HCT116 (cell line): ENCODE measurements around the gene RANBP1. TPM values are rescaled to one million over a fixed set of nuclear protein-coding genes. Genes with fewer than 3 reads are reported as not detected.

Experiments
- ATAC-seq: fragments of 200-7000 bp; cut with Tn5 transposase; 2 replicates; pipeline ENCODE4 v1.9.1; 2020; ENCODE audit warnings: mild to moderate bottlenecking, moderate library complexity
- BruUV-seq: library from RNA; stranded (reverse); fragments of 400-500 nt; replicated peaks from 2 replicates; lab custom pipeline; 2021; lab: Mats Ljungman, UMichigan
- CTCF ChIA-PET: fragments of 300-600 bp; sonication (Branson Sonifier 250); formaldehyde crosslinking; loops from one replicate; lab custom pipeline; 2021; ENCODE audit warnings: antibody characterized with exemption; lab: Charles Lee
- POLR2A ChIA-PET: fragments of 300-600, 350-600 bp; sonication (Branson Sonifier 250); formaldehyde crosslinking; loops from one replicate; lab custom pipeline; 2021; ENCODE audit warnings: antibody characterized with exemption; lab: Charles Lee
- RAD21 ChIA-PET, 2 experiments: fragments of 300-600 bp; sonication (Branson Sonifier 250); formaldehyde crosslinking; loops; one replicate each; lab custom pipeline; 2023; ENCODE audit warnings: low total read pairs in 2 of 2; ENCODE audit not compliant: uncharacterized antibody in 2 of 2, unreplicated experiment in 2 of 2, low non-redundant PET in 1 of 2; lab: Charles Lee
- DNase-seq: peaks from one replicate; pipeline ENCODE4 v3.0.0-alpha.2; 2010; ENCODE audit warnings: low read depth, low spot score
- H2AFZ ChIP-seq: fragments of 200-600 bp; shearing (Covaris generic), sonication (generic); 2 replicates; pipeline ENCODE4 v1.6.1; 2017; ENCODE audit warnings: low read depth, mixed run types, mixed read lengths, antibody characterized with exemption, low read length; ENCODE audit not compliant: poor library complexity, severe bottlenecking
- H3K27ac ChIP-seq: 2 replicates; pipeline ENCODE4 v1.5.1; 2012; ENCODE audit warnings: low read depth, low read length
- H3K27me3 ChIP-seq: fragments of 200-600 bp; sonication (generic); 2 replicates; pipeline ENCODE4 v1.6.1; 2016; ENCODE audit warnings: mixed run types, low read length, mixed read lengths; ENCODE audit not compliant: insufficient read depth
- H3K36me3 ChIP-seq, 2 experiments: fragments of 200-500 bp in 1 of 2; fragments of 200-600 bp in 1 of 2; sonication (Bioruptor generic) in 1 of 2; sonication (generic) in 1 of 2; 2 replicates each; pipeline versions ENCODE4 v1.5.1 to v1.6.1; 2014 to 2016; ENCODE audit warnings: low read length in 2 of 2, inconsistent platforms in 1 of 2, mixed read lengths in 1 of 2, mixed run types in 1 of 2; ENCODE audit not compliant: insufficient read depth in 2 of 2, control insufficient read depth in 1 of 2
- H3K4me1 ChIP-seq, 2 experiments: fragments of 200-600 bp in 1 of 2; sonication (generic) in 1 of 2; 2 replicates each; pipeline versions ENCODE4 v1.5.1 to v1.6.1; 2012 to 2017; ENCODE audit warnings: low read length in 2 of 2, inconsistent platforms in 1 of 2, mild to moderate bottlenecking in 1 of 2, mixed read lengths in 1 of 2, mixed run types in 1 of 2, moderate library complexity in 1 of 2; ENCODE audit not compliant: insufficient read depth in 2 of 2, control insufficient read depth in 1 of 2
- H3K4me2 ChIP-seq: fragments of 200-600 bp; sonication (generic); 2 replicates; pipeline ENCODE4 v1.6.1; 2017; ENCODE audit warnings: mixed run types, low read length, mixed read lengths
- H3K4me3 ChIP-seq, 2 experiments: fragments of 200-600 bp in 1 of 2; sonication (generic) in 1 of 2; replicated peaks in 1 of 2; 2 replicates each; pipeline ENCODE4 v1.5.1; 2011 to 2016; ENCODE audit warnings: low read length in 2 of 2, control low read depth in 1 of 2, low read depth in 1 of 2, mild to moderate bottlenecking in 1 of 2, mixed read lengths in 1 of 2, mixed run types in 1 of 2
- H3K79me2 ChIP-seq: fragments of 200-600 bp; sonication (generic); 2 replicates; pipeline ENCODE4 v1.6.1; 2017; ENCODE audit warnings: mild to moderate bottlenecking, mixed run types, low read length, moderate library complexity, mixed read lengths; ENCODE audit not compliant: insufficient read depth
- H3K9ac ChIP-seq: fragments of 200-600 bp; sonication (generic); 2 replicates; pipeline ENCODE4 v1.6.1; 2016; ENCODE audit warnings: low read length, mixed read lengths
- H3K9me2 ChIP-seq: fragments of 200-600 bp; sonication (generic), shearing (Covaris generic); 2 replicates; pipeline ENCODE4 v1.6.1; 2017; ENCODE audit warnings: mixed run types, mild to moderate bottlenecking, moderate library complexity; ENCODE audit not compliant: insufficient read depth
- H3K9me3 ChIP-seq, 2 experiments: fragments of 200-500 bp in 1 of 2; fragments of 200-600 bp in 1 of 2; sonication (Bioruptor generic) in 1 of 2; sonication (generic) in 1 of 2; 2 replicates each; pipeline ENCODE4 v1.6.1; 2014 to 2017; ENCODE audit warnings: low read length in 2 of 2, mixed read lengths in 2 of 2, inconsistent platforms in 1 of 2, low read depth in 1 of 2, mild to moderate bottlenecking in 1 of 2, mixed run types in 1 of 2, moderate library complexity in 1 of 2; ENCODE audit not compliant: control insufficient read depth in 1 of 2, insufficient read depth in 1 of 2
- H4K20me1 ChIP-seq: fragments of 200-600 bp; sonication (generic), shearing (Covaris generic); 2 replicates; pipeline ENCODE4 v1.6.1; 2017; ENCODE audit warnings: mixed run types, mild to moderate bottlenecking, moderate library complexity; ENCODE audit not compliant: insufficient read depth
- CBX3 ChIP-seq: IDR thresholded peaks from 2 replicates; pipeline ENCODE4 v1.6.1; 2012; ENCODE audit warnings: low read depth
- CEBPB ChIP-seq: IDR thresholded peaks from 2 replicates; pipeline ENCODE4 v1.6.1; 2012; ENCODE audit warnings: low read depth
- EGR1 ChIP-seq: IDR thresholded peaks from 2 replicates; pipeline ENCODE4 v1.6.1; 2012; ENCODE audit warnings: low read depth
- ELF1 ChIP-seq: IDR thresholded peaks from 2 replicates; pipeline ENCODE4 v1.6.1; 2012; ENCODE audit warnings: low read depth, borderline replicate concordance
- EZH2 ChIP-seq: fragments of 200-600 bp; sonication (generic); IDR thresholded peaks from 2 replicates; pipeline ENCODE4 v1.6.1; 2017; ENCODE audit warnings: antibody characterized with exemption, mixed run types
- EZH2phosphoT487 ChIP-seq: fragments of 200-600 bp; IDR thresholded peaks from 2 replicates; pipeline ENCODE4 v1.6.1; 2018; ENCODE audit warnings: antibody characterized with exemption, borderline replicate concordance
- FOSL1 ChIP-seq: IDR thresholded peaks from 2 replicates; pipeline ENCODE4 v1.6.1; 2012; ENCODE audit warnings: low read depth
- POLR2AphosphoS5 ChIP-seq: IDR thresholded peaks from 2 replicates; pipeline ENCODE4 v1.6.1; 2011; ENCODE audit warnings: mild to moderate bottlenecking, low read depth, low read length, moderate library complexity
- RAD21 ChIP-seq: IDR thresholded peaks from 2 replicates; pipeline ENCODE4 v1.6.1; 2012; ENCODE audit warnings: low read depth, mild to moderate bottlenecking
- SIN3A ChIP-seq: IDR thresholded peaks from 2 replicates; pipeline ENCODE4 v1.6.1; 2012; ENCODE audit warnings: low read depth
- SP1 ChIP-seq: IDR thresholded peaks from 2 replicates; pipeline ENCODE4 v1.6.1; 2012; ENCODE audit warnings: low read depth
- SRF ChIP-seq: IDR thresholded peaks from 2 replicates; pipeline ENCODE4 v1.6.1; 2012; ENCODE audit warnings: low read depth
- TCF7L2 ChIP-seq: IDR thresholded peaks from 2 replicates; pipeline ENCODE4 v1.7.0; 2011; ENCODE audit warnings: borderline replicate concordance, inconsistent platforms; ENCODE audit not compliant: insufficient read depth, insufficient read length; ENCODE audit errors: extremely low read depth
- YY1 ChIP-seq: IDR thresholded peaks from 2 replicates; pipeline ENCODE4 v1.6.1; 2011; ENCODE audit warnings: low read length, low read depth, moderate library complexity, mild to moderate bottlenecking; ENCODE audit not compliant: insufficient replicate concordance; ENCODE audit errors: extremely low read depth
- ZFX ChIP-seq: fragments of 450-650 bp; IDR thresholded peaks from 2 replicates; pipeline ENCODE4 v1.6.1; 2017
- ZNF274 ChIP-seq: fragments of 200-500 bp; sonication (Bioruptor generic); IDR thresholded peaks from 2 replicates; pipeline ENCODE4 v1.6.1; 2014; ENCODE audit warnings: mild to moderate bottlenecking, low read depth, low read length, inconsistent platforms
- intact Hi-C: fragments of 100-400 bp; cut with micrococcal nuclease; formaldehyde crosslinking; loops from 2 replicates; pipeline ENCODE4 v1.10.0; 2022
- total RNA-seq: library from RNA; stranded (reverse); gene quantifications from one replicate; pipeline ENCODE4 v1.2.1, GENCODE V29; 2021; ENCODE audit not compliant: unreplicated experiment
- TF ChIP-seq, protein P1 (sequence below): IDR thresholded peaks from 2 replicates; pipeline ENCODE4 v1.6.1; 2012; ENCODE audit warnings: low read depth

RANBP1 gene
- total RNA-seq, 1 experiment from 2014 or later = 351 TPM

DNA sequence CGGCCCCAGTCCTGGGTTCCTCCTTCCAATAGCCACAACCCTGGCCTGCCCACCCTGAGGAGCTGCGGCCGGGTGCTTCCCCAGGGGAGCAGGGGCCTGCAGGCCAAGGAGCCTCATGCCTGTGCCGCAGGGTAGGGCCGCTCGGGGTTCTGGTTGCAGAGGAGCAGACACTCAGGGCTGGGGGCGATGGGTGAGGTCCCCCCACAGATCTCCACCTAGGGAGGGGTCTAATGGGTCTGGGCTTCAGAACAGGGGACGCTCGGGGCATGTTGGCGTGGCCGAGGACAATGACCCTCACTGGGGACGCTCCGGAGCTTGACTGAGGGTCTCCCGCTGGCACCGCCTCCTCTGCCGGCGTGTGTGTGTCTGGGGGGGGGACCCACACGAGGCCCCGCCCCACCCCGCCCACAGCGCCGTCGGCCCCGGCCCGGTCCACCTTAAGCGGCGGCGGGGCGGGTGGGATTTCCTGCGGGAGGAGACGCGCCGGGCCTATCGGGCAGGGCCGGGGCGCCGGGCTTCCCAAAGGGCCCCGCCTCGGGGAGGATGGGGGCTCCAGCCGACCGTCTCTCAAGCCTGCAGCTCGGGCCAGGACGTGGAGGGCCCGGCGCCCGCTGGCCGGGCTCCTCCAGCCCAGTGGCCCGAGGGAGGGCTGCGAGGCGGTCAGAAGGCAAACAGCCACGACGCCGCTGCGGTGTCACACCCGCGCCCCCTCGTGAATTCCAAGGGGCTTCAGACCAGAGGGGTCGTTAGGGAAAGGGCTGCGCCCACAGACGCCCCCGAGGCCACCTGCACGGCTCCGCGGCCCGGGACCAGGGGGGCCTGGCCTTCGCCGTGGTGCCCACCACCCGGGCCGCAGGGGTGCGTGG lies 15.1 kb downstream of the RANBP1 start:
- H3K4me3 ChIP-seq = peak overlapping the region; percentile 70 to 72
- H4K20me1 ChIP-seq = no peaks in the 10 kb centered on the region
- TF ChIP-seq EZH2phosphoT487 (no peak), EZH2 (no peak), YY1 (no peak), TCF7L2 (no peak), ELF1 (no peak), FOSL1 (no peak), RAD21 (no peak), CBX3 (no peak), ZNF274 (no peak)
- no peaks in the 10 kb centered on the region for H3K27me3 ChIP-seq
- no peak overlapping the region for H2AFZ ChIP-seq
- peak; percentile 24 for DNase-seq
- H3K27ac ChIP-seq = peak overlapping the region; percentile 96
- peaks cover 4 to 12% of the 10 kb centered on the region in 2 experiments; a peak in 2 of 4 replicates for H3K36me3 ChIP-seq
- peaks cover 42% of the 10 kb centered on the region for H3K79me2 ChIP-seq
- H3K9me2 ChIP-seq = no peaks in the 10 kb centered on the region
- H3K4me1 ChIP-seq = peaks cover 16 to 33% of the 10 kb centered on the region in 2 experiments; a peak in 3 of 4 replicates
- peak overlapping the region; percentile 86 for H3K4me2 ChIP-seq
- peak overlapping the region; percentile 70 for H3K9ac ChIP-seq
- no TSS peak for BruUV-seq
- intact Hi-C loops = no loop called here
- CTCF ChIA-PET = interaction anchor here (0.6 to 1.2 kb wide), 2 partner anchors 175 to 177 kb away, joined by 3 read pairs; no protein-coding TSS in a partner anchor
- peak; percentile 79 for ATAC-seq
- no peaks in the 10 kb centered on the region for H3K9me3 ChIP-seq
- RAD21 ChIA-PET = no interaction called here
- POLR2A ChIA-PET = no interaction called here

DNA sequence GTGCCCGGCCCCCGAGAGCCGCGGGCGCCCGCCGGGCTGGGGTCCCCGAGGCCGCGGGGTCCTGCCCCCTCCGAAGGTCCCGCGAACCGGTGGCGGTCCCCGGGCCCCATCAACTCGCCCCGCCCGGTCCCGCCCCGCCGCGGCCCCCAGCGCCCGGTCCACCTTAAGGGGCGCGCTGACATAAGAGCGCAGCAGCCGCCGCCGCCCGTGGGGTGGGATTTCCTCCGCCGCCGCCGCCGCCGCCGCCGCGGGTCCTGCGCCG lies 15.6 kb downstream of the RANBP1 start, which contains the start of gene ZDHHC8:
Gene ZDHHC8, plus strand, starts transcription at position 208 of the 262 bp plus-strand sequence. CDS start 144 bp downstream, outside the sequence.
- H2AFZ ChIP-seq = no peak within 1 kb of the TSS
- ATAC-seq = peak; percentile 66
- H4K20me1 ChIP-seq = no peaks in the 10 kb centered on the region
- H3K27ac ChIP-seq = peak within 1 kb of the TSS; percentile 96
- H3K27me3 ChIP-seq = no peaks in the 10 kb centered on the region
- ChIA-PET POLR2A (no interaction called here), CTCF (interaction anchor here (1.2 kb wide), 1 partner anchor 178 kb away, joined by 3 read pairs; no protein-coding TSS in a partner anchor), RAD21 (no interaction called here)
- H3K4me3 ChIP-seq = peak within 1 kb of the TSS; percentile 80 to 92
- intact Hi-C loops = no loop called here
- DNase-seq = no peak
- H3K9ac ChIP-seq = peak within 1 kb of the TSS; percentile 89
- H3K4me2 ChIP-seq = peak within 1 kb of the TSS; percentile 96
- peaks cover 48% of the 10 kb centered on the region for H3K79me2 ChIP-seq
- peaks cover 4 to 8% of the 10 kb centered on the region in 2 experiments; a peak in 2 of 4 replicates for H3K36me3 ChIP-seq
- BruUV-seq = no TSS peak
- no peaks in the 10 kb centered on the region for H3K9me2 ChIP-seq
- peaks cover 16 to 33% of the 10 kb centered on the region in 2 experiments; a peak in 3 of 4 replicates for H3K4me1 ChIP-seq
- no peaks in the 10 kb centered on the region for H3K9me3 ChIP-seq
- TF ChIP-seq POLR2AphosphoS5 = no peak
- TF ChIP-seq EGR1 = no peak
- TF ChIP-seq SP1 = no peak
- TF ChIP-seq EZH2 = no peak
- TF ChIP-seq SRF = no peak
- TF ChIP-seq CBX3 = no peak
- TF ChIP-seq ZFX = no peak
- TF ChIP-seq EZH2phosphoT487 = no peak
- TF ChIP-seq, protein P1, sequence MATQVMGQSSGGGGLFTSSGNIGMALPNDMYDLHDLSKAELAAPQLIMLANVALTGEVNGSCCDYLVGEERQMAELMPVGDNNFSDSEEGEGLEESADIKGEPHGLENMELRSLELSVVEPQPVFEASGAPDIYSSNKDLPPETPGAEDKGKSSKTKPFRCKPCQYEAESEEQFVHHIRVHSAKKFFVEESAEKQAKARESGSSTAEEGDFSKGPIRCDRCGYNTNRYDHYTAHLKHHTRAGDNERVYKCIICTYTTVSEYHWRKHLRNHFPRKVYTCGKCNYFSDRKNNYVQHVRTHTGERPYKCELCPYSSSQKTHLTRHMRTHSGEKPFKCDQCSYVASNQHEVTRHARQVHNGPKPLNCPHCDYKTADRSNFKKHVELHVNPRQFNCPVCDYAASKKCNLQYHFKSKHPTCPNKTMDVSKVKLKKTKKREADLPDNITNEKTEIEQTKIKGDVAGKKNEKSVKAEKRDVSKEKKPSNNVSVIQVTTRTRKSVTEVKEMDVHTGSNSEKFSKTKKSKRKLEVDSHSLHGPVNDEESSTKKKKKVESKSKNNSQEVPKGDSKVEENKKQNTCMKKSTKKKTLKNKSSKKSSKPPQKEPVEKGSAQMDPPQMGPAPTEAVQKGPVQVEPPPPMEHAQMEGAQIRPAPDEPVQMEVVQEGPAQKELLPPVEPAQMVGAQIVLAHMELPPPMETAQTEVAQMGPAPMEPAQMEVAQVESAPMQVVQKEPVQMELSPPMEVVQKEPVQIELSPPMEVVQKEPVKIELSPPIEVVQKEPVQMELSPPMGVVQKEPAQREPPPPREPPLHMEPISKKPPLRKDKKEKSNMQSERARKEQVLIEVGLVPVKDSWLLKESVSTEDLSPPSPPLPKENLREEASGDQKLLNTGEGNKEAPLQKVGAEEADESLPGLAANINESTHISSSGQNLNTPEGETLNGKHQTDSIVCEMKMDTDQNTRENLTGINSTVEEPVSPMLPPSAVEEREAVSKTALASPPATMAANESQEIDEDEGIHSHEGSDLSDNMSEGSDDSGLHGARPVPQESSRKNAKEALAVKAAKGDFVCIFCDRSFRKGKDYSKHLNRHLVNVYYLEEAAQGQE = no peak
- no peak for TF ChIP-seq SIN3A
- TF ChIP-seq ZNF274 = no peak
- TF ChIP-seq FOSL1 = no peak
- TF ChIP-seq ELF1 = no peak
- no peak for TF ChIP-seq CEBPB
